Measurements from ENCODE around the gene MACROH2A1.

DNA sequence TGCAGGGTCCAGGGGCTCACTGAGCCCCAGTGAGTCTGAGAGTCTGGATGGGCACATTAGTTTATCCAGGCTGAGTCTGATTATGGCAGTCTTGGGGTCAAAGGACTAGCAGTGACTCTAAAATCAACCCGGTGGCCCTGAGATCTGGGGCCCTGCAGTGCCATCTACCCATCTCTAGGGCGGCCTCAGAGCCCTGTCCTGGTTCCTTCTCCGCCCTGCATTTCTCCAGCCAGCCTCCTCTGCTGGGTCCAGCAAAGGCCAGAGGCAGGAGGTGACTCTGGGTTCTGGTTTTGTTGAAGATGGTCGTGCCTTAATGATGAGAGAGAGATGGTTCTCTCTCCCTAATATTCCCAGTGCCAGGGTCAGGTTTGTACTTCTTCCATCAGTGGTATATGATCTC lies 33.1 kb upstream of the MACROH2A1 start:
- TF ChIP-seq EZH2phosphoT487 (IDR thresholded peaks at IDR 0.05; ENCODE audit: borderline replicate concordance, low read length), result no peak
- TF ChIP-seq, protein P1, sequence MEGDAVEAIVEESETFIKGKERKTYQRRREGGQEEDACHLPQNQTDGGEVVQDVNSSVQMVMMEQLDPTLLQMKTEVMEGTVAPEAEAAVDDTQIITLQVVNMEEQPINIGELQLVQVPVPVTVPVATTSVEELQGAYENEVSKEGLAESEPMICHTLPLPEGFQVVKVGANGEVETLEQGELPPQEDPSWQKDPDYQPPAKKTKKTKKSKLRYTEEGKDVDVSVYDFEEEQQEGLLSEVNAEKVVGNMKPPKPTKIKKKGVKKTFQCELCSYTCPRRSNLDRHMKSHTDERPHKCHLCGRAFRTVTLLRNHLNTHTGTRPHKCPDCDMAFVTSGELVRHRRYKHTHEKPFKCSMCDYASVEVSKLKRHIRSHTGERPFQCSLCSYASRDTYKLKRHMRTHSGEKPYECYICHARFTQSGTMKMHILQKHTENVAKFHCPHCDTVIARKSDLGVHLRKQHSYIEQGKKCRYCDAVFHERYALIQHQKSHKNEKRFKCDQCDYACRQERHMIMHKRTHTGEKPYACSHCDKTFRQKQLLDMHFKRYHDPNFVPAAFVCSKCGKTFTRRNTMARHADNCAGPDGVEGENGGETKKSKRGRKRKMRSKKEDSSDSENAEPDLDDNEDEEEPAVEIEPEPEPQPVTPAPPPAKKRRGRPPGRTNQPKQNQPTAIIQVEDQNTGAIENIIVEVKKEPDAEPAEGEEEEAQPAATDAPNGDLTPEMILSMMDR (IDR thresholded peaks at IDR 0.05; ENCODE audit: low read depth, low read length, poor library complexity, severe bottlenecking), result no peak
